ENCODE measurements around the gene VTCN1.
"Not testable (repeated sequence)": the region's sequence is repeated elsewhere in the genome, so short reads cannot be mapped to it uniquely, and the experiment has no call there.

The VTCN1 gene

GRCh38 chr1:117166076-117166475 is 44.7 kb downstream of the VTCN1 start:
- DNase-seq (ENCODE audit: low spot score): no peak

GRCh38 chr1:117164209-117164608 is 46.5 kb downstream of the VTCN1 start:
- DNase-seq (ENCODE audit: low spot score): no peak

GRCh38 chr1:117162816-117163215 is 47.9 kb downstream of the VTCN1 start:
- no peak for DNase-seq (ENCODE audit: low spot score)

- DNase-seq (ENCODE audit: low spot score): no peak
These were observed 48.8 kb downstream of the VTCN1 start for GRCh38 chr1:117161887-117162286.

GRCh38 chr1:117151305-117151704 is 59.4 kb downstream of the VTCN1 start:
- not testable (repeated sequence) for DNase-seq (ENCODE audit: low spot score)

- no peak for DNase-seq (ENCODE audit: low spot score)
These were observed 60.4 kb downstream of the VTCN1 start for GRCh38 chr1:117150316-117150715.

GRCh38 chr1:117147856-117148588 is 62.7 kb downstream of the VTCN1 start:
- DNase-seq (ENCODE audit: low spot score): no peak

- no peak for DNase-seq (ENCODE audit: low spot score)
These were observed 63.3 kb downstream of the VTCN1 start for GRCh38 chr1:117147341-117147831.

GRCh38 chr1:117146575-117147340 is 64.0 kb downstream of the VTCN1 start:
- DNase-seq (ENCODE audit: low spot score): no peak

- no peak for DNase-seq (ENCODE audit: low spot score)
These were observed 64.7 kb downstream of the VTCN1 start for GRCh38 chr1:117146072-117146471.

- DNase-seq (ENCODE audit: low spot score): no peak
These were observed 66.9 kb downstream of the VTCN1 start for GRCh38 chr1:117143871-117144270.

GRCh38 chr1:117143172-117143571 is 67.6 kb downstream of the VTCN1 start:
- DNase-seq (ENCODE audit: low spot score): no peak

- DNase-seq (ENCODE audit: low spot score): no peak
These were observed 68.5 kb downstream of the VTCN1 start for GRCh38 chr1:117142200-117142599.

GRCh38 chr1:117138561-117138960 is 72.2 kb downstream of the VTCN1 start:
- DNase-seq (ENCODE audit: low spot score): no peak

GRCh38 chr1:117138106-117138505 is 72.6 kb downstream of the VTCN1 start:
- DNase-seq (ENCODE audit: low spot score): no peak

- DNase-seq (ENCODE audit: low spot score): no peak
These were observed 73.4 kb downstream of the VTCN1 start for GRCh38 chr1:117137281-117137855.

GRCh38 chr1:117136749-117137148 is 74.0 kb downstream of the VTCN1 start:
- DNase-seq (ENCODE audit: low spot score): no peak

GRCh38 chr1:117135329-117135728 is 75.4 kb downstream of the VTCN1 start:
- no peak for DNase-seq (ENCODE audit: low spot score)

GRCh38 chr1:117130526-117130925 is 80.2 kb downstream of the VTCN1 start:
- no peak for DNase-seq (ENCODE audit: low spot score)

- no peak for DNase-seq (ENCODE audit: low spot score)
These were observed 82.2 kb downstream of the VTCN1 start for GRCh38 chr1:117128323-117129079.

- DNase-seq (ENCODE audit: low spot score): no peak
These were observed 82.9 kb downstream of the VTCN1 start for GRCh38 chr1:117127795-117128194.

GRCh38 chr1:117124661-117125060 is 86.1 kb downstream of the VTCN1 start:
- DNase-seq (ENCODE audit: low spot score): no peak

All from putamen (tissue), 1 donor.